Astrocyte of the spinal cord (primary cell): ENCODE measurements around the gene NUDT14.

ENCODE experiments used
- DNase-seq: peaks from one replicate; pipeline ENCODE4 v3.0.0; 2011; ENCODE audit warnings: low read depth, low spot score
- H3K4me3 ChIP-seq: 2 replicates; pipeline ENCODE4 v1.5.1; 2011; ENCODE audit warnings: low read depth, mild to moderate bottlenecking, low read length, moderate library complexity
- in situ Hi-C: cut with HindIII; loops from 2 replicates; pipeline ENCODE4 v1.10.0; 2017; ENCODE audit warnings: low sequenced_read_pairs
- TF ChIP-seq, protein P1 (sequence below): IDR thresholded peaks from 2 replicates; pipeline ENCODE4 v1.5.1; 2012; ENCODE audit warnings: low read depth, mild to moderate bottlenecking, low read length, inconsistent platforms

Gene NUDT14

DNA sequence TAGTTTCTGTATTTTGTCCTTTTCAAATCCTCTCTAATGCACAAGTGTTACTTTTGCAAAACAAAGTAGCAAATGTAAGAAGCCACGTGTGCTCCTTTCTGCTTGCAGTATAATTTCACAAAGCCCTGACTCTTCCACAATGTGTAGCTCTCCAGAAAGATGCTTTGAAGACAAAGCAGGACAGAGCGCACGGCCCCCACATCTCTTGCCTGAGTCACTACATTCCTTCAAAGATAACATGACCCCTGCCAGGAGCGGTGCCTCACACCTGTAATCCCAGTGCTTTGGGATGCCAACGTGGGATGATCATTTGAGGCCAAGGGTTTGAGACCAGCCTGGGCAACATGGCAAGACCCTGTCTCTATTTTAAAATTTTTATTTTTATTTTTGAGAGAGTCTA is 53.1 kb downstream of the NUDT14 start:
- no peak overlapping the region for H3K4me3 ChIP-seq
- in situ Hi-C loops: no loop called here
- no peak for DNase-seq
- TF ChIP-seq, protein P1, sequence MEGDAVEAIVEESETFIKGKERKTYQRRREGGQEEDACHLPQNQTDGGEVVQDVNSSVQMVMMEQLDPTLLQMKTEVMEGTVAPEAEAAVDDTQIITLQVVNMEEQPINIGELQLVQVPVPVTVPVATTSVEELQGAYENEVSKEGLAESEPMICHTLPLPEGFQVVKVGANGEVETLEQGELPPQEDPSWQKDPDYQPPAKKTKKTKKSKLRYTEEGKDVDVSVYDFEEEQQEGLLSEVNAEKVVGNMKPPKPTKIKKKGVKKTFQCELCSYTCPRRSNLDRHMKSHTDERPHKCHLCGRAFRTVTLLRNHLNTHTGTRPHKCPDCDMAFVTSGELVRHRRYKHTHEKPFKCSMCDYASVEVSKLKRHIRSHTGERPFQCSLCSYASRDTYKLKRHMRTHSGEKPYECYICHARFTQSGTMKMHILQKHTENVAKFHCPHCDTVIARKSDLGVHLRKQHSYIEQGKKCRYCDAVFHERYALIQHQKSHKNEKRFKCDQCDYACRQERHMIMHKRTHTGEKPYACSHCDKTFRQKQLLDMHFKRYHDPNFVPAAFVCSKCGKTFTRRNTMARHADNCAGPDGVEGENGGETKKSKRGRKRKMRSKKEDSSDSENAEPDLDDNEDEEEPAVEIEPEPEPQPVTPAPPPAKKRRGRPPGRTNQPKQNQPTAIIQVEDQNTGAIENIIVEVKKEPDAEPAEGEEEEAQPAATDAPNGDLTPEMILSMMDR: no peak

- in situ Hi-C loops: no loop called here
- H3K4me3 ChIP-seq: no peak overlapping the region
- TF ChIP-seq, protein P1: no peak
These were observed 54.2 kb downstream of the NUDT14 start for GRCh38 chr14:105126981-105127329.

GRCh38 chr14:105126126-105126980 is 54.8 kb downstream of the NUDT14 start:
- no peak overlapping the region for H3K4me3 ChIP-seq
- in situ Hi-C loops: no loop called here
- TF ChIP-seq, protein P1: no peak
- no peak for DNase-seq

More at GRCh38 chr14:105126981-105127329, 54.2 kb downstream of the NUDT14 start:
- DNase-seq: no peak

- TF ChIP-seq, protein P1: no peak
- DNase-seq: no peak
- in situ Hi-C loops: no loop called here
- H3K4me3 ChIP-seq: no peak overlapping the region
These were observed 56.3 kb downstream of the NUDT14 start for GRCh38 chr14:105124823-105125222.

GRCh38 chr14:105123981-105124765 is 56.9 kb downstream of the NUDT14 start:
- TF ChIP-seq, protein P1: no peak
- H3K4me3 ChIP-seq: no peak overlapping the region
- DNase-seq: no peak
- in situ Hi-C loops: no loop called here

DNA sequence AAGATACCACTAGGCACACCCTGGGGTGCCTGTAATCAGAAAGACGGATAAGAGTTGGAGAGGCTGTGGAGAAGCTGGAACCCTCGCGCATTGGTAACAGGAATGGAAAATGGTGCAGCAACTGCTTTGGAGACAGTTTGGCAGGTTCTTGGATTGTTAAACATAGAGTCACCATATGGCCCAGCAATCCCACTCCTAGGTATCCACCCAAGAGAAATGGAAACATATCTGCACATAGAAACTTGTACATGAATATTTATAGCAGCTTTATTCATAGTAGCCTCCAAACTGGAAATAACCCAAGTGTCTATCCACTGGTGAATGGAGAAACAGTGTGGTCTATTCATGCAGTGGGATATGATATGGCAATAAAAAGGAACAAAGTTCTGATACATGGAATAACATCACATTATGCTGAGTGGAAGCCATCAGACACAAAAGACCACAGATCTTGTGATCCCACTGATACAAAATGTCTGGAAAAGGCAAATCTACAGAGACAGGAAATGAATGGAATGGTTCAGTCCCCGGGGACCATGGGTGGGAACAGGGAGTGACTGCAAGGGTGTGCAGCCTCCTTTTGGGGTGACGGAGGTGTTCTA is 57.9 kb downstream of the NUDT14 start:
- in situ Hi-C loops: no loop called here
- TF ChIP-seq, protein P1: no peak
- H3K4me3 ChIP-seq: no peak overlapping the region
- no peak for DNase-seq
